Measurements from ENCODE around the gene TTC34. TPM values are rescaled to one million over a fixed set of nuclear protein-coding genes. Genes with fewer than 3 reads are reported as not detected.

TTC34 gene
- total RNA-seq, 4 donors from 2014 or later, result 0.14 to 6.0 (median 0.75) TPM

GRCh38 chr1:2623571-2624337, 177.7 kb downstream of the TTC34 start:
- no peak overlapping the region for H3K4me3 ChIP-seq
- intact Hi-C loops (cut with DNase I; ENCODE audit: low total_unique reads), result no loop called here
- no peaks in the 10 kb centered on the region for H3K9me3 ChIP-seq
- in situ Hi-C loops (cut with MboI; ENCODE audit: low pct_ligation_motif_present in 1 of 4, low pct_unique_long_range_greater_than_20kb in 1 of 4, low sequenced_read_pairs in 3 of 4), result no loop called here
- H3K27me3 ChIP-seq, result peaks cover 62% of the 10 kb centered on the region
- no peak overlapping the region for H3K27ac ChIP-seq
- no peaks in the 10 kb centered on the region for H3K36me3 ChIP-seq
- 82 to 100% methylated on average over 1 to 12 of the region's 12 CpGs for WGBS, 2 donors (ENCODE audit: low coverage in 1 of 2)
- TF ChIP-seq POLR2AphosphoS5 (IDR thresholded peaks at IDR 0.05) (no peak), POLR2A (IDR thresholded peaks at IDR 0.05) (no peak), CTCF (IDR thresholded peaks at IDR 0.05) (no peak), EP300 (IDR thresholded peaks at IDR 0.05; ENCODE audit: low read depth) (no peak)
- no peak for DNase-seq
- peaks cover 0 to 4% (median 0%) of the 10 kb centered on the region in 4 donors for H3K4me1 ChIP-seq

- TF ChIP-seq POLR2AphosphoS5 (IDR thresholded peaks at IDR 0.05) (no peak), EP300 (IDR thresholded peaks at IDR 0.05; ENCODE audit: low read depth) (no peak), POLR2A (IDR thresholded peaks at IDR 0.05) (no peak), CTCF (IDR thresholded peaks at IDR 0.05) (no peak)
- in situ Hi-C loops (cut with MboI; ENCODE audit: low pct_ligation_motif_present in 1 of 4, low pct_unique_long_range_greater_than_20kb in 1 of 4, low sequenced_read_pairs in 3 of 4), result no loop called here
- intact Hi-C loops (cut with DNase I; ENCODE audit: low total_unique reads), result no loop called here
- no peak overlapping the region for H3K4me3 ChIP-seq
- H3K4me1 ChIP-seq, result no peaks in the 10 kb centered on the region
- no peak for DNase-seq
- 8 to 14% methylated on average over 1 of the region's 1 CpG for WGBS, 2 donors (ENCODE audit: low coverage in 1 of 2)
- H3K36me3 ChIP-seq, result no peaks in the 10 kb centered on the region
- H3K9me3 ChIP-seq, result peaks cover 3 to 6% of the 10 kb centered on the region in 2 donors
- H3K27me3 ChIP-seq, result peaks cover 25% of the 10 kb centered on the region
- no peak overlapping the region for H3K27ac ChIP-seq
Observed at GRCh38 chr1:2617971-2618470, 183.5 kb downstream of the TTC34 start.

GRCh38 chr1:2614145-2614544, 187.3 kb downstream of the TTC34 start:
- no peaks in the 10 kb centered on the region for H3K36me3 ChIP-seq
- no peak for DNase-seq
- peaks cover 9% of the 10 kb centered on the region for H3K27me3 ChIP-seq
- TF ChIP-seq POLR2A (IDR thresholded peaks at IDR 0.05), result no peak
- no peak for TF ChIP-seq EP300 (IDR thresholded peaks at IDR 0.05; ENCODE audit: low read depth)
- TF ChIP-seq CTCF (IDR thresholded peaks at IDR 0.05), result no peak
- TF ChIP-seq POLR2AphosphoS5 (IDR thresholded peaks at IDR 0.05), result no peak
- no peak overlapping the region for H3K4me3 ChIP-seq
- intact Hi-C loops (cut with DNase I; ENCODE audit: low total_unique reads) (no loop called here), in situ Hi-C loops (cut with MboI; ENCODE audit: low pct_ligation_motif_present in 1 of 4, low pct_unique_long_range_greater_than_20kb in 1 of 4, low sequenced_read_pairs in 3 of 4) (no loop called here)
- H3K4me1 ChIP-seq, result peaks cover 0 to 8% (median 2%) of the 10 kb centered on the region in 4 donors
- peaks cover 3 to 6% of the 10 kb centered on the region in 2 donors for H3K9me3 ChIP-seq
- no peak overlapping the region for H3K27ac ChIP-seq
- WGBS, 2 donors (ENCODE audit: low coverage in 1 of 2), result 86 to 90% methylated on average over 2 of the region's 2 CpGs

GRCh38 chr1:2612591-2613365, 188.7 kb downstream of the TTC34 start:
- Histone ChIP-seq H3K27ac (no peak overlapping the region), H3K9me3 (peaks cover 3 to 6% of the 10 kb centered on the region in 2 donors), H3K36me3 (no peaks in the 10 kb centered on the region), H3K27me3 (no peaks in the 10 kb centered on the region), H3K4me1 (peaks cover 0 to 8% (median 2%) of the 10 kb centered on the region in 4 donors), H3K4me3 (no peak overlapping the region)
- TF ChIP-seq CTCF (IDR thresholded peaks at IDR 0.05), result no peak
- TF ChIP-seq POLR2AphosphoS5 (IDR thresholded peaks at IDR 0.05), result no peak
- no peak for TF ChIP-seq EP300 (IDR thresholded peaks at IDR 0.05; ENCODE audit: low read depth)
- no peak for TF ChIP-seq POLR2A (IDR thresholded peaks at IDR 0.05)
- intact Hi-C loops (cut with DNase I; ENCODE audit: low total_unique reads), result no loop called here
- no peak for DNase-seq
- in situ Hi-C loops (cut with MboI; ENCODE audit: low pct_ligation_motif_present in 1 of 4, low pct_unique_long_range_greater_than_20kb in 1 of 4, low sequenced_read_pairs in 3 of 4), result no loop called here
- 85% methylated on average over 11 of the region's 11 CpGs; no CpG with 5 or more reads in 1 of the 2 donors for WGBS, 2 donors (ENCODE audit: low coverage in 1 of 2)
